H1 (cell line): ENCODE results near the gene SLC12A5. TPM values are rescaled to one million over a fixed set of nuclear protein-coding genes. Genes with fewer than 3 reads are reported as not detected.

Source experiments
- CTCF ChIA-PET: fragments of 300-600 bp; sonication (Branson Sonifier 250); formaldehyde crosslinking; loops from one replicate; lab custom pipeline; 2021; ENCODE audit not compliant: partially characterized antibody; lab: Charles Lee
- POLR2A ChIA-PET: fragments of 300-600 bp; sonication (Branson Sonifier 250); formaldehyde crosslinking; loops from one replicate; lab custom pipeline; 2021; ENCODE audit warnings: inconsistent platforms; ENCODE audit not compliant: partially characterized antibody; lab: Charles Lee
- DNase-seq, 2 experiments: peaks; one replicate each; pipeline versions ENCODE4 v3.0.0 to v3.0.0-alpha.2; 2010 to 2022; ENCODE audit warnings: low spot score in 2 of 2, low read depth in 1 of 2, mixed read lengths in 1 of 2
- FAIRE-seq: peaks from 2 replicates; lab custom pipeline; 2011; peaks lifted over from hg19 to GRCh38; lab: Jason Lieb, UNC
- H2AFZ ChIP-seq: 2 replicates; pipeline ENCODE4 v1.8.1; 2012; ENCODE audit warnings: low read length, inconsistent platforms
- H2AK5ac ChIP-seq: 2 replicates; pipeline ENCODE4 v1.6.1; 2013; ENCODE audit warnings: low read depth, low read length
- H2BK120ac ChIP-seq: replicated peaks from 2 replicates; pipeline ENCODE3; 2013; ENCODE audit warnings: low read depth, low read length, inconsistent platforms
- H2BK12ac ChIP-seq: 2 replicates; pipeline ENCODE4 v1.6.1; 2013; ENCODE audit warnings: low read depth, low read length
- H2BK15ac ChIP-seq: 2 replicates; pipeline ENCODE4 v1.6.1; 2013; ENCODE audit warnings: low read length
- H2BK20ac ChIP-seq: 2 replicates; pipeline ENCODE4 v1.6.1; 2013; ENCODE audit warnings: low read length
- H2BK5ac ChIP-seq: 2 replicates; pipeline ENCODE4 v1.6.1; 2013; ENCODE audit warnings: low read depth, low read length
- H3K14ac ChIP-seq: 2 replicates; pipeline ENCODE4 v1.6.1; 2013; ENCODE audit warnings: inconsistent platforms; ENCODE audit not compliant: insufficient read length
- H3K18ac ChIP-seq: 2 replicates; pipeline ENCODE4 v1.6.1; 2013; ENCODE audit warnings: low read length; ENCODE audit errors: extremely low read depth
- H3K23ac ChIP-seq: 2 replicates; pipeline ENCODE4 v1.6.1; 2013; ENCODE audit warnings: inconsistent platforms; ENCODE audit not compliant: insufficient read length
- H3K23me2 ChIP-seq: 2 replicates; pipeline ENCODE4 v1.6.1; 2013; ENCODE audit warnings: low read depth, low read length
- H3K27ac ChIP-seq: 2 replicates; pipeline ENCODE4 v1.6.1; 2011; ENCODE audit warnings: low read depth, low read length, inconsistent platforms
- H3K27me3 ChIP-seq, 4 experiments: replicated peaks in 1 of 4; 1 replicate in 1 of 4; 2 replicates in 3 of 4; pipeline versions ENCODE4 v1.6.1 to v1.8.1; 2011 to 2013; ENCODE audit warnings: low read length in 3 of 4, mild to moderate bottlenecking in 3 of 4, inconsistent platforms in 2 of 4, mixed read lengths in 2 of 4, moderate library complexity in 1 of 4; ENCODE audit not compliant: control insufficient read depth in 3 of 4, insufficient read depth in 3 of 4; ENCODE audit errors: extremely low read depth in 1 of 4
- H3K36me3 ChIP-seq, 4 experiments: 2 replicates each; pipeline versions ENCODE4 v1.6.1 to v1.8.1; 2011 to 2013; ENCODE audit warnings: mild to moderate bottlenecking in 4 of 4, low read length in 3 of 4, moderate library complexity in 2 of 4, control low read depth in 1 of 4, inconsistent platforms in 1 of 4; ENCODE audit not compliant: insufficient read depth in 4 of 4, control insufficient read depth in 2 of 4
- H3K4ac ChIP-seq: replicated peaks from 2 replicates; pipeline ENCODE3; 2013; ENCODE audit warnings: low read length, low read depth, mixed read lengths, inconsistent platforms; ENCODE audit not compliant: insufficient read length
- H3K4me1 ChIP-seq, 4 experiments: replicated peaks in 1 of 4; 1 replicate in 1 of 4; 2 replicates in 3 of 4; pipeline versions ENCODE4 v1.6.1 to v1.8.1; 2011 to 2013; ENCODE audit warnings: low read length in 3 of 4, inconsistent platforms in 2 of 4, mixed read lengths in 1 of 4; ENCODE audit not compliant: insufficient read depth in 4 of 4, control insufficient read depth in 3 of 4
- H3K4me2 ChIP-seq, 2 experiments: 2 replicates each; pipeline versions ENCODE4 v1.6.1 to v1.8.1; 2011 to 2013; ENCODE audit warnings: low read depth in 2 of 2, low read length in 2 of 2, control low read depth in 1 of 2, inconsistent platforms in 1 of 2, mild to moderate bottlenecking in 1 of 2; ENCODE audit not compliant: insufficient read depth in 1 of 2
- H3K4me3 ChIP-seq, 4 experiments: fragments of 200-600, 300-600 bp in 1 of 4; sonication (generic), shearing (Covaris generic), sonication (Bioruptor Twin) in 1 of 4; 2 replicates each; pipeline versions ENCODE4 v1.5.1 to v1.8.1; 2011 to 2016; ENCODE audit warnings: low read length in 4 of 4, low read depth in 3 of 4, control low read depth in 2 of 4, inconsistent platforms in 2 of 4, mild to moderate bottlenecking in 2 of 4, mixed read lengths in 1 of 4, moderate library complexity in 1 of 4; ENCODE audit not compliant: insufficient read depth in 2 of 4; ENCODE audit errors: extremely low read depth in 1 of 4
- H3K56ac ChIP-seq: replicated peaks from 2 replicates; pipeline ENCODE3; 2013; ENCODE audit warnings: low read depth, mild to moderate bottlenecking, mixed read lengths, low read length, inconsistent platforms; ENCODE audit not compliant: insufficient read length
- H3K79me1 ChIP-seq: 2 replicates; pipeline ENCODE4 v1.6.1; 2013; ENCODE audit warnings: low read depth, low read length, control low read depth
- H3K79me2 ChIP-seq, 2 experiments: 2 replicates each; pipeline versions ENCODE4 v1.6.1 to v1.8.1; 2012 to 2013; ENCODE audit warnings: low read length in 2 of 2, mild to moderate bottlenecking in 2 of 2, inconsistent platforms in 1 of 2; ENCODE audit not compliant: insufficient read depth in 2 of 2, control insufficient read depth in 1 of 2
- H3K9ac ChIP-seq, 4 experiments: replicated peaks in 1 of 4; 1 replicate in 1 of 4; 2 replicates in 3 of 4; pipeline versions ENCODE4 v1.6.1 to v1.8.1; 2011 to 2013; ENCODE audit warnings: low read depth in 3 of 4, low read length in 3 of 4, control low read depth in 2 of 4, mild to moderate bottlenecking in 2 of 4, moderate library complexity in 2 of 4, inconsistent platforms in 1 of 4; ENCODE audit errors: extremely low read depth in 1 of 4
- H3K9me3 ChIP-seq, 2 experiments: 2 replicates each; pipeline versions ENCODE4 v1.6.1 to v1.8.1; 2012 to 2013; ENCODE audit warnings: mild to moderate bottlenecking in 2 of 2, moderate library complexity in 2 of 2, control low read depth in 1 of 2, inconsistent platforms in 1 of 2, low read depth in 1 of 2, low read length in 1 of 2, mixed read lengths in 1 of 2; ENCODE audit not compliant: insufficient read depth in 2 of 2
- H4K20me1 ChIP-seq, 2 experiments: replicated peaks in 1 of 2; 2 replicates each; pipeline versions ENCODE3 to v1.8.1; 2011 to 2013; ENCODE audit warnings: inconsistent platforms in 2 of 2, low read length in 2 of 2, mild to moderate bottlenecking in 1 of 2; ENCODE audit not compliant: insufficient read depth in 2 of 2, control insufficient read depth in 1 of 2
- H4K5ac ChIP-seq: 2 replicates; pipeline ENCODE4 v1.6.1; 2013; ENCODE audit warnings: low read length, low read depth, mixed read lengths, inconsistent platforms; ENCODE audit not compliant: insufficient read length
- H4K8ac ChIP-seq: 2 replicates; pipeline ENCODE4 v1.8.0; 2013; ENCODE audit warnings: mild to moderate bottlenecking, moderate library complexity, low read length, inconsistent platforms; ENCODE audit not compliant: insufficient read depth; ENCODE audit errors: extremely low read depth
- H4K91ac ChIP-seq: replicated peaks from 2 replicates; pipeline ENCODE3; 2013; ENCODE audit warnings: low read length, mixed read lengths, inconsistent platforms; ENCODE audit not compliant: insufficient read length
- BACH1 ChIP-seq: IDR thresholded peaks from 2 replicates; pipeline ENCODE4 v1.6.1; 2012; ENCODE audit warnings: low read length, improper control_type of control experiment
- BCL11A ChIP-seq, 2 experiments: IDR thresholded peaks; one replicate each; pipeline ENCODE4 v1.6.1; 2011; ENCODE audit warnings: low read depth in 2 of 2, low read length in 2 of 2, mild to moderate bottlenecking in 2 of 2
- WGBS, 2 experiments: shearing (Covaris generic) in 1 of 2; methylation state at CpG; one replicate each; pipeline versions ENCODE4 v1.1.6 to v1.1.7; 2013 to 2015; ENCODE audit warnings: low lambda C conversion rate in 2 of 2, mixed read lengths in 2 of 2, inconsistent platforms in 1 of 2, low coverage in 1 of 2, missing lambda C conversion rate in 1 of 2; ENCODE audit not compliant: insufficient replicate concordance in 2 of 2, insufficient coverage in 1 of 2, insufficient read length in 1 of 2; ENCODE audit errors: extremely low coverage in 1 of 2, missing lambda C conversion rate in 1 of 2; 5-methylcytosine and 5-hydroxymethylcytosine counted together
- polyA plus RNA-seq, 7 experiments: library from polyadenylated mRNA; depleted of rRNA in 3 of 7; stranded (reverse) in 5 of 7; unstranded in 2 of 7; fragments of >200 nt in 5 of 7; fragments of 200-250 nt in 2 of 7; gene quantifications; 1 replicate in 5 of 7; 2 replicates in 1 of 7; 4 replicates in 1 of 7; pipeline versions ENCODE4 v1.2.1 to v1.2.3, GENCODE V29; 2011 to 2013; ENCODE audit warnings: missing spikeins in 2 of 7, mixed read lengths in 2 of 7
- total RNA-seq: library from RNA; stranded (reverse); fragmentation: NEBNext Ultra II Directional; extraction: Animal tissue kit (Norgen Biotek cat#: 25700); gene quantifications from 2 replicates; pipeline ENCODE4 v1.2.1, GENCODE V29; 2021

The SLC12A5 gene
- total and polyA plus RNA-seq, 2 of the 8 experiments (the other 6 are each of a cell fraction or from before 2014, with no cell fraction given), result 1.9 to 7.3 TPM

DNA sequence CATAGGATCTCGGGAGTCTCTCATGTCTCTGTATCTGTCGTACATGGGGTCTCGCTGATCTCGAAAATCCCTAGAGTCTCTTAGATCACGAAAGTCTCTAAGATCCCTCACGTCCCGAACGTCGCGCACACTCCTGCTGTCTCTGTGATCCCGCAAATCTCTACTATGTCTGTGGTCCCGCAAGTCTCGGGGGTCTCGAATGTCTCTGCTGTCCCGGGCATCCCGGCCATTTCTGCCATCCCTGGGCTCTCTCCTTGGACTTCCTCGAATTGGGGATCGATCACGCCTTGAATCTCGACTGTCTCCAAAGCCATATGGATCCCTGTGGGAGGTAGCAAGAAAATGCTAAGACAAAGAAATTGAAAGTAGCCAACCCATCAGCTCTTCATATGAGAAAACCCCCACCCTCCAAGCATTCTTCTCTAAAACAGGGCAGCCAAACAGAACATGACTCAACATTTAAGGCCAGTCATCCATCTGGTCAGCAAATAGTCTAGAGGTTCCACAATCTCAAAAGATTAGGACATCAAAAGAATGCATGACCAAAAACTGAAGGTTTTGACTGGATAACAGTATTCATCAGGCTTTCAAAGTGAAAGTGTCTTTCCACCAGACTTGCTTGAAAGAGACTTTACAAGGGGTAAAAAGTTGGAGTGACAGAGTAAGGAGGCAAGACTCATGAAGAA lies 41.3 kb downstream of the SLC12A5 start:
- Histone ChIP-seq H2BK5ac (no peak overlapping the region), H3K79me2 (peaks cover 0 to 11% of the 10 kb centered on the region in 2 experiments; a peak in 1 of 4 replicates), H3K4me2 (no peak overlapping the region), H3K14ac (no peak overlapping the region), H4K8ac (no peak overlapping the region; the same call in 1 of the 2 replicates), H3K4ac (no peak overlapping the region), H3K4me3 (no peak overlapping the region), H4K91ac (no peak overlapping the region), H3K79me1 (no peaks in the 10 kb centered on the region), H2BK12ac (no peak overlapping the region), H2BK15ac (no peak overlapping the region), H3K56ac (no peak overlapping the region), H2BK120ac (no peak overlapping the region), H3K36me3 (peaks cover 10 to 50% (median 30%) of the 10 kb centered on the region in 4 experiments), H3K23me2 (no peaks in the 10 kb centered on the region; the same call in 1 of the 2 replicates), H2AFZ (no peak overlapping the region), H3K23ac (no peak overlapping the region), H3K4me1 (peaks cover 4 to 14% (median 7%) of the 10 kb centered on the region in 4 experiments; a peak in 5 of 7 replicates), H3K9me3 (no peaks in the 10 kb centered on the region), H2AK5ac (no peak overlapping the region), H2BK20ac (no peak overlapping the region), H4K5ac (no peak overlapping the region), H3K27me3 (no peaks in the 10 kb centered on the region), H3K27ac (no peak overlapping the region), H4K20me1 (peaks cover 3 to 11% of the 10 kb centered on the region in 2 experiments), H3K18ac (no peak overlapping the region), H3K9ac (no peak overlapping the region)
- TF ChIP-seq BCL11A (IDR thresholded peaks at IDR 0.05; ENCODE audit: low read depth in 2 of 2, low read length in 2 of 2), result no peak
- peak; percentile 51 for TF ChIP-seq BACH1
- CTCF ChIA-PET, result interaction anchor here (1.5 kb wide), 1 partner anchor 12 kb away, joined by 6 read pairs; no protein-coding TSS in a partner anchor
- 90% methylated on average over 20 of the region's 20 CpGs; no CpG with 5 or more reads in 1 of the 2 experiments for WGBS, 2 experiments
- FAIRE-seq (no peak), DNase-seq (peak in 1 of 2 experiments; percentile 28)
- POLR2A ChIA-PET, result interaction anchor here (0.8 to 2.0 kb wide), 4 partner anchors 10 to 14 kb away, joined by 3 to 4 read pairs (median 4); no protein-coding TSS in a partner anchor
